Body of pancreas (tissue), 4 donors: ENCODE measurements around the gene RPS6KA5. TPM values are rescaled to one million over a fixed set of nuclear protein-coding genes. Genes with fewer than 3 reads are reported as not detected.
"Not testable (repeated sequence)": the region's sequence is repeated elsewhere in the genome, so short reads cannot be mapped to it uniquely, and the experiment has no call there.

Experiments used
- ATAC-seq: fragments of 150-250 bp; one replicate; pipeline ENCODE4 v1.9.1; 2016
- DNase-seq, 4 donors: peaks; one replicate each; pipeline ENCODE4 v3.0.0-alpha.2; 2019
- H3K27ac ChIP-seq, 4 donors: fragments of 200-600 bp; sonication (generic); 1 replicate in 3 of 4; 2 replicates in 1 of 4; pipeline versions ENCODE4 v1.5.1 to v1.6.1; 2016 to 2019; ENCODE audit warnings: mild to moderate bottlenecking in 1 of 4, mixed read lengths in 1 of 4, moderate library complexity in 1 of 4
- H3K27me3 ChIP-seq, 2 donors: fragments of 200-600 bp; sonication (generic); one replicate each; pipeline ENCODE4 v1.6.0; 2016; ENCODE audit warnings: mild to moderate bottlenecking in 1 of 2
- H3K36me3 ChIP-seq, 2 donors: fragments of 200-600 bp; sonication (generic); replicated peaks in 1 of 2; 2 replicates each; pipeline ENCODE4 v1.5.1; 2016; ENCODE audit warnings: low read depth in 2 of 2; ENCODE audit not compliant: insufficient read depth in 1 of 2
- H3K4me1 ChIP-seq: fragments of 200-600 bp; sonication (generic); one replicate; pipeline ENCODE4 v1.6.0; 2016
- H3K4me3 ChIP-seq, 2 donors: fragments of 200-600 bp; sonication (generic); 1 replicate in 1 of 2; 2 replicates in 1 of 2; pipeline ENCODE4 v1.5.1; 2016 to 2019
- H3K9me3 ChIP-seq, 3 donors: fragments of 200-600 bp; sonication (generic); 1 replicate in 2 of 3; 2 replicates in 1 of 3; pipeline ENCODE4 v1.5.1; 2016
- CTCF ChIP-seq, 7 experiments: fragments of 450-650 bp in 4 of 7; fragments of 200-600 bp in 3 of 7; sonication (generic) in 3 of 7; IDR thresholded peaks; one replicate each; pipeline ENCODE4 v1.5.1; 2016 to 2019; ENCODE audit warnings: antibody characterized with exemption in 7 of 7
- POLR2A ChIP-seq, 3 donors: fragments of 450-650 bp; IDR thresholded peaks; one replicate each; pipeline ENCODE4 v1.6.1; 2016; ENCODE audit warnings: antibody characterized with exemption in 3 of 3, mild to moderate bottlenecking in 2 of 3
- WGBS, 2 donors: methylation state at CpG; one replicate each; pipeline ENCODE4 v1.1.5; 2017; 5-methylcytosine and 5-hydroxymethylcytosine counted together
- intact Hi-C: fragments of 100-400 bp; cut with DNase I; formaldehyde crosslinking; loops from one replicate; pipeline ENCODE4 v1.15.1; 2023
- total RNA-seq, 2 donors: library from RNA; depleted of rRNA; stranded (reverse); fragments of >200 nt; gene quantifications; one replicate each; pipeline ENCODE4 v1.1.0, GENCODE V29; 2016

RPS6KA5 gene
- total RNA-seq, 2 donors from 2014 or later = 0.66 to 2.9 TPM

GRCh38 chr14:90941706-90942105, 118.7 kb downstream of the RPS6KA5 start:
- DNase-seq = no peak
- Histone ChIP-seq H3K4me1 (no peaks in the 10 kb centered on the region), H3K36me3 (no peaks in the 10 kb centered on the region), H3K27me3 (no peaks in the 10 kb centered on the region), H3K4me3 (no peak overlapping the region), H3K27ac (no peak overlapping the region), H3K9me3 (peaks cover 0 to 14% (median 0%) of the 10 kb centered on the region in 3 donors)
- no peak for ATAC-seq
- 91% methylated on average over 2 of the region's 2 CpGs for WGBS, 2 donors
- TF ChIP-seq POLR2A (IDR thresholded peaks at IDR 0.05) = no peak
- intact Hi-C loops = no loop called here

GRCh38 chr14:90940318-90940962, 120.0 kb downstream of the RPS6KA5 start:
- H3K36me3 ChIP-seq = no peaks in the 10 kb centered on the region
- H3K4me3 ChIP-seq = no peak overlapping the region
- peaks cover 0 to 14% (median 0%) of the 10 kb centered on the region in 3 donors for H3K9me3 ChIP-seq
- H3K4me1 ChIP-seq = no peaks in the 10 kb centered on the region
- H3K27me3 ChIP-seq = no peaks in the 10 kb centered on the region
- ATAC-seq (no peak), DNase-seq (no peak)
- H3K27ac ChIP-seq = no peak overlapping the region
- TF ChIP-seq POLR2A (IDR thresholded peaks at IDR 0.05) = no peak
- TF ChIP-seq CTCF (IDR thresholded peaks at IDR 0.05) = no peak
- 92 to 98% methylated on average over 3 to 5 of the region's 5 CpGs for WGBS, 2 donors
- intact Hi-C loops = no loop called here

GRCh38 chr14:90939252-90939795, 121.1 kb downstream of the RPS6KA5 start:
- H3K4me1 ChIP-seq, ATAC-seq, H3K36me3 ChIP-seq, intact Hi-C loops, H3K27ac ChIP-seq, H3K27me3 ChIP-seq, DNase-seq, H3K4me3 ChIP-seq: not testable (repeated sequence)
- WGBS, 2 donors = 87 to 89% methylated on average over 4 of the region's 4 CpGs
- H3K9me3 ChIP-seq = peaks cover 0 to 14% (median 0%) of the 10 kb centered on the region in 3 donors

GRCh38 chr14:90938615-90939014, 121.8 kb downstream of the RPS6KA5 start:
- TF ChIP-seq POLR2A (IDR thresholded peaks at IDR 0.05) (no peak), CTCF (IDR thresholded peaks at IDR 0.05) (no peak)
- DNase-seq (no peak), ATAC-seq (no peak)
- intact Hi-C loops = no loop called here
- no peaks in the 10 kb centered on the region for H3K4me1 ChIP-seq
- WGBS, 2 donors = 84 to 91% methylated on average over 2 of the region's 2 CpGs
- no peaks in the 10 kb centered on the region for H3K36me3 ChIP-seq
- no peak overlapping the region for H3K27ac ChIP-seq
- no peak overlapping the region for H3K4me3 ChIP-seq
- peaks cover 0 to 14% (median 0%) of the 10 kb centered on the region in 3 donors for H3K9me3 ChIP-seq
- no peaks in the 10 kb centered on the region for H3K27me3 ChIP-seq

GRCh38 chr14:90936757-90937440, 123.5 kb downstream of the RPS6KA5 start:
- Histone ChIP-seq H3K27ac (no peak overlapping the region), H3K4me3 (no peak overlapping the region), H3K4me1 (no peaks in the 10 kb centered on the region), H3K36me3 (no peaks in the 10 kb centered on the region), H3K9me3 (peaks cover 0 to 14% (median 0%) of the 10 kb centered on the region in 3 donors), H3K27me3 (no peaks in the 10 kb centered on the region)
- intact Hi-C loops = no loop called here
- TF ChIP-seq POLR2A (IDR thresholded peaks at IDR 0.05) = no peak
- TF ChIP-seq CTCF (IDR thresholded peaks at IDR 0.05) = no peak
- 94 to 95% methylated on average over 3 of the region's 3 CpGs for WGBS, 2 donors
- no peak for ATAC-seq
- DNase-seq = no peak
